Right lobe of liver (tissue), 6 donors: ENCODE measurements around the gene CCDC181. TPM values are rescaled to one million over a fixed set of nuclear protein-coding genes. Genes with fewer than 3 reads are reported as not detected.
A peak's percentile ranks its signal among the peaks of the same experiment; 100 is the strongest.

Experiments used
- ATAC-seq, 4 donors: fragments of 200-7000 bp; cut with Tn5 transposase; one replicate each; pipeline ENCODE4 v1.9.1; 2020; ENCODE audit warnings: mild to moderate bottlenecking in 4 of 4, moderate library complexity in 4 of 4
- DNase-seq, 3 donors: peaks; one replicate each; pipeline ENCODE4 v3.0.0-alpha.2; 2020
- H3K27ac ChIP-seq, 3 donors: fragments of 200-600 bp; one replicate each; pipeline ENCODE4 v1.8.0; 2022
- H3K27me3 ChIP-seq, 2 donors: fragments of 200-600 bp; one replicate each; pipeline ENCODE4 v1.8.0; 2022
- H3K36me3 ChIP-seq, 4 donors: fragments of 200-600 bp; sonication (generic) in 1 of 4; one replicate each; pipeline versions ENCODE4 v1.5.1 to v1.8.0; 2017 to 2022; ENCODE audit warnings: control low read depth in 1 of 4
- H3K4me1 ChIP-seq, 4 donors: fragments of 200-600 bp; sonication (generic) in 1 of 4; one replicate each; pipeline versions ENCODE4 v1.5.1 to v1.8.0; 2017 to 2022; ENCODE audit warnings: control low read depth in 1 of 4
- H3K4me3 ChIP-seq, 3 donors: fragments of 200-600 bp; one replicate each; pipeline ENCODE4 v1.8.0; 2022
- H3K9me3 ChIP-seq, 4 donors: fragments of 200-600 bp; sonication (generic) in 1 of 4; one replicate each; pipeline versions ENCODE4 v1.5.1 to v1.8.0; 2017 to 2022; ENCODE audit warnings: control low read depth in 1 of 4
- CTCF ChIP-seq, 4 donors: fragments of 200-600 bp in 3 of 4; fragments of 450-650 bp in 1 of 4; IDR thresholded peaks; one replicate each; pipeline versions ENCODE4 v1.5.1 to v1.8.0; 2016 to 2022; ENCODE audit warnings: antibody characterized with exemption in 4 of 4, mild to moderate bottlenecking in 2 of 4
- POLR2A ChIP-seq: fragments of 450-650 bp; IDR thresholded peaks from one replicate; pipeline ENCODE4 v1.6.1; 2017; ENCODE audit warnings: antibody characterized with exemption, mild to moderate bottlenecking
- WGBS: methylation state at CpG from one replicate; pipeline ENCODE4 v1.1.6; 2018; ENCODE audit warnings: low coverage, low lambda C conversion rate; ENCODE audit not compliant: insufficient coverage; ENCODE audit errors: missing lambda C conversion rate; 5-methylcytosine and 5-hydroxymethylcytosine counted together
- intact Hi-C, 2 donors: fragments of 100-400 bp; cut with DNase I; formaldehyde crosslinking; loops; one replicate each; pipeline versions ENCODE4 v1.11.2 to v1.14.1; 2022
- total RNA-seq, 6 experiments: library from RNA; depleted of rRNA in 2 of 6; stranded (reverse); fragments of >200 nt in 2 of 6; fragmentation: NEBNext Ultra II Directional in 3 of 6; extraction: Animal tissue kit (Norgen Biotek cat#: 25700) in 3 of 6; gene quantifications; one replicate each; pipeline versions ENCODE4 v1.1.0 to v1.2.4, GENCODE V29; 2016 to 2023
- donor health status: DM: no; HTN: yes; CAD: no.
- donor health status: DM: no; HTN: no; CAD: no.
- donor health status: DM: no; HTN: no; CAD: no.
- donor health status: DM: no; HTN: yes; CAD: no.
- donor health status: DM: no; HTN: yes; CAD: no.

CCDC181 gene
- total RNA-seq, 6 experiments from 2014 or later: 0.15 TPM; not detected in 5

GRCh38 chr1:169371404-169371803 lies 55.9 kb downstream of the CCDC181 start:
- Histone ChIP-seq H3K27ac (no peak overlapping the region), H3K36me3 (peaks cover 0 to 20% (median 0%) of the 10 kb centered on the region in 4 donors), H3K9me3 (no peaks in the 10 kb centered on the region), H3K4me1 (peaks cover 0 to 8% (median 0%) of the 10 kb centered on the region in 4 donors), H3K4me3 (no peak overlapping the region), H3K27me3 (no peaks in the 10 kb centered on the region)
- WGBS: 22% methylated on average over 1 of the region's 1 CpG
- intact Hi-C loops: no loop called here
- no peak for TF ChIP-seq CTCF (IDR thresholded peaks at IDR 0.05)
- TF ChIP-seq POLR2A: no peak
- DNase-seq (no peak), ATAC-seq (no peak)

- intact Hi-C loops: no loop called here
- ATAC-seq (peak; percentile 5 to 19 (median 12)), DNase-seq (peak in 2 of 3 donors; percentile 28 to 44)
- H3K4me1 ChIP-seq: peaks cover 0 to 8% (median 0%) of the 10 kb centered on the region in 4 donors
- H3K36me3 ChIP-seq: peaks cover 0 to 14% (median 0%) of the 10 kb centered on the region in 4 donors
- H3K27me3 ChIP-seq: no peaks in the 10 kb centered on the region
- TF ChIP-seq CTCF (IDR thresholded peaks at IDR 0.05) (no peak), POLR2A (no peak)
- peak overlapping the region; percentile 65 to 72 (median 70) for H3K4me3 ChIP-seq
- peak overlapping the region; percentile 58 to 80 (median 65) for H3K27ac ChIP-seq
- under 1% methylated on average over 16 of the region's 16 CpGs for WGBS
- H3K9me3 ChIP-seq: no peaks in the 10 kb centered on the region
Measured at GRCh38 chr1:169368406-169368769, 58.9 kb downstream of the CCDC181 start.

- WGBS: 1% methylated on average over 27 of the region's 37 CpGs
- intact Hi-C loops: no loop called here
Measured at GRCh38 chr1:169367686-169368405, 59.4 kb downstream of the CCDC181 start, which contains the start of the genes BLZF1 and NME7. TSS of gene BLZF1 (plus strand) at chr1:169368195. CDS start at chr1:169369523, 1,328 bp downstream. TSS of gene NME7 (minus strand) at chr1:169367797. CDS start at chr1:169367710, 87 bp downstream.

GRCh38 chr1:169367096-169367685 lies 60.1 kb downstream of the CCDC181 start:
- peaks cover 0 to 8% (median 0%) of the 10 kb centered on the region in 4 donors for H3K4me1 ChIP-seq
- peak in 1 of 4 donors; percentile 10 for ATAC-seq
- H3K9me3 ChIP-seq: no peaks in the 10 kb centered on the region
- intact Hi-C loops: no loop called here
- H3K36me3 ChIP-seq: peaks cover 0 to 10% (median 0%) of the 10 kb centered on the region in 4 donors
- no peak overlapping the region for H3K27ac ChIP-seq
- no peaks in the 10 kb centered on the region for H3K27me3 ChIP-seq
- WGBS: 10% methylated on average over 15 of the region's 15 CpGs
- no peak for TF ChIP-seq CTCF (IDR thresholded peaks at IDR 0.05)
- DNase-seq: no peak
- H3K4me3 ChIP-seq: peak overlapping the region; percentile 65 to 72 (median 70)

More at GRCh38 chr1:169367686-169368405, 59.4 kb downstream of the CCDC181 start, which contains the start of the genes BLZF1 and NME7:
- Histone ChIP-seq H3K36me3 (peaks cover 0 to 11% (median 0%) of the 10 kb centered on the region in 4 donors), H3K27me3 (no peaks in the 10 kb centered on the region), H3K4me1 (peaks cover 0 to 8% (median 0%) of the 10 kb centered on the region in 4 donors), H3K27ac (peak within 1 kb of the TSS; percentile 58 to 80 (median 65)), H3K4me3 (peak within 1 kb of the TSS; percentile 65 to 72 (median 70)), H3K9me3 (no peaks in the 10 kb centered on the region)
- DNase-seq: peak; percentile 96 to 98 (median 97)
- no peak for TF ChIP-seq CTCF (IDR thresholded peaks at IDR 0.05)
- TF ChIP-seq POLR2A: peak; percentile 36
- peak; percentile 99 to 100 (median 100) for ATAC-seq
